ENCODE data around the gene APLF. TPM values are rescaled to one million over a fixed set of nuclear protein-coding genes. Genes with fewer than 3 reads are reported as not detected.
A peak's percentile ranks its signal among the peaks of the same experiment; 100 is the strongest.

The APLF gene
- total RNA-seq, 1 experiment from 2014 or later: 2.4 TPM

DNA sequence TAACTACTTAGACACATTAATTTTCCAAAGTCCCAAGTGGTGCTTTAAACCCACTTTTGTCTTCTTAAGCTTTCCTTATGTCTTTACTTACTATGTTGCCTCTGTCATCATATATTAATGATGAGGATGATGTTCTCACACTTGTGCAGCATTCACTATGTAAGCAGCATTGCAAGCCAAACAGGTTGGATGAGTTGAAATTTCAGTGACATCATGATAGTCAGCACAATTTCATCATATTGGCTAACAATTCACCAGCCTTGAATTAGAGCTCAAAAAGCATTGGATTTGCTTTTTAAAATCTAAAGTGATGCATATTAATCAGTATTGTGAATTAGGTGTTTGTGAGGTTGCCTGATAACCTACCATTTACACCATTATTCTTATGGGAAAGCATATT lies 7.7 kb downstream of the APLF start:
- Histone ChIP-seq H3K27ac (ENCODE audit: low read length) (no peak overlapping the region), H3K36me3 (ENCODE audit: low read depth, low read length) (no peaks in the 10 kb centered on the region), H3K4me1 (ENCODE audit: insufficient read depth, low read length) (peaks cover 2% of the 10 kb centered on the region), H2AFZ (ENCODE audit: low read length) (no peak overlapping the region), H3K4me2 (ENCODE audit: low read length) (no peak overlapping the region), H3K9me3 (ENCODE audit: low read length) (no peaks in the 10 kb centered on the region), H3K9ac (ENCODE audit: low read length) (no peak overlapping the region), H3K79me2 (ENCODE audit: low read length) (no peaks in the 10 kb centered on the region), H4K20me1 (ENCODE audit: low read length) (no peaks in the 10 kb centered on the region), H3K9me2 (replicated peaks; ENCODE audit: low read length) (no peaks in the 10 kb centered on the region), H3K27me3 (ENCODE audit: low read length) (no peaks in the 10 kb centered on the region), H3F3A (ENCODE audit: low read length, unreplicated experiment) (no peaks in the 10 kb centered on the region), H3K4me3 (ENCODE audit: low read length) (no peak overlapping the region)
- ChIA-PET CTCF (no interaction called here), POLR2A (ENCODE audit: unreplicated experiment) (no interaction called here)
- no TSS peak for BruUV-seq (replicated peaks)
- intact Hi-C loops (cut with micrococcal nuclease): no loop called here
- DNase-seq (peak; percentile 36), ATAC-seq (no peak)
- no peak for TF ChIP-seq EZH2phosphoT487 (IDR thresholded peaks at IDR 0.05; ENCODE audit: borderline replicate concordance, low read length)
- TF ChIP-seq EZH2 (IDR thresholded peaks at IDR 0.05; ENCODE audit: low read length, unreplicated experiment): no peak
- TF ChIP-seq, protein P1, sequence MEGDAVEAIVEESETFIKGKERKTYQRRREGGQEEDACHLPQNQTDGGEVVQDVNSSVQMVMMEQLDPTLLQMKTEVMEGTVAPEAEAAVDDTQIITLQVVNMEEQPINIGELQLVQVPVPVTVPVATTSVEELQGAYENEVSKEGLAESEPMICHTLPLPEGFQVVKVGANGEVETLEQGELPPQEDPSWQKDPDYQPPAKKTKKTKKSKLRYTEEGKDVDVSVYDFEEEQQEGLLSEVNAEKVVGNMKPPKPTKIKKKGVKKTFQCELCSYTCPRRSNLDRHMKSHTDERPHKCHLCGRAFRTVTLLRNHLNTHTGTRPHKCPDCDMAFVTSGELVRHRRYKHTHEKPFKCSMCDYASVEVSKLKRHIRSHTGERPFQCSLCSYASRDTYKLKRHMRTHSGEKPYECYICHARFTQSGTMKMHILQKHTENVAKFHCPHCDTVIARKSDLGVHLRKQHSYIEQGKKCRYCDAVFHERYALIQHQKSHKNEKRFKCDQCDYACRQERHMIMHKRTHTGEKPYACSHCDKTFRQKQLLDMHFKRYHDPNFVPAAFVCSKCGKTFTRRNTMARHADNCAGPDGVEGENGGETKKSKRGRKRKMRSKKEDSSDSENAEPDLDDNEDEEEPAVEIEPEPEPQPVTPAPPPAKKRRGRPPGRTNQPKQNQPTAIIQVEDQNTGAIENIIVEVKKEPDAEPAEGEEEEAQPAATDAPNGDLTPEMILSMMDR (conservative IDR thresholded peaks at IDR 0.05; ENCODE audit: low read depth, low read length): no peak

DNA sequence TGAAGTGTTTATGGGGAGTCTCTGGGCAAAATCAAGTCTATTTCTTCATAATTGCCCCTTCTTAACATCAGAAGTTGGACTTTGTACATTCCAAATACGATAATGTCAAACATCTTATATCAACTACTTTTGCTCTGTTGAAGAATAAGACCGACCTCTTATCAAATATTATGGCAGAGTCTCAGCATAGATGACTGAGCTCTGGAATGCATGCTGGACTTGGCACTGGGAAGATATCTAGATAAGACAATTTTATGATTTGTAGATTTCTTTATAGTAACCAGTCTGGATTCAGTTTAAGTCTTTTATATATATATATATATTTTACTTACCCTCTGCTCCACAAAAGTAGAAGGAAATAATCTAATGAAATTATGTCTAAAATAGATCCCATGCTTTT lies 8.2 kb downstream of the APLF start:
- H3K9ac ChIP-seq (ENCODE audit: low read length): no peak overlapping the region
- TF ChIP-seq, protein P1 (conservative IDR thresholded peaks at IDR 0.05; ENCODE audit: low read depth, low read length): no peak
- TF ChIP-seq EZH2 (IDR thresholded peaks at IDR 0.05; ENCODE audit: low read length, unreplicated experiment) (no peak), EZH2phosphoT487 (IDR thresholded peaks at IDR 0.05; ENCODE audit: borderline replicate concordance, low read length) (no peak)
- no peaks in the 10 kb centered on the region for H3K27me3 ChIP-seq (ENCODE audit: low read length)
- BruUV-seq (replicated peaks): no TSS peak
- intact Hi-C loops (cut with micrococcal nuclease): no loop called here
- no peaks in the 10 kb centered on the region for H3K9me2 ChIP-seq (replicated peaks; ENCODE audit: low read length)
- ATAC-seq (no peak), DNase-seq (no peak)
- H2AFZ ChIP-seq (ENCODE audit: low read length): no peak overlapping the region
- H4K20me1 ChIP-seq (ENCODE audit: low read length): no peaks in the 10 kb centered on the region
- no peaks in the 10 kb centered on the region for H3K9me3 ChIP-seq (ENCODE audit: low read length)
- no peaks in the 10 kb centered on the region for H3K79me2 ChIP-seq (ENCODE audit: low read length)
- ChIA-PET CTCF (no interaction called here), POLR2A (ENCODE audit: unreplicated experiment) (no interaction called here)
- no peak overlapping the region for H3K4me3 ChIP-seq (ENCODE audit: low read length)
- no peaks in the 10 kb centered on the region for H3K4me1 ChIP-seq (ENCODE audit: insufficient read depth, low read length)
- H3K27ac ChIP-seq (ENCODE audit: low read length): no peak overlapping the region
- no peaks in the 10 kb centered on the region for H3F3A ChIP-seq (ENCODE audit: low read length, unreplicated experiment)
- H3K36me3 ChIP-seq (ENCODE audit: low read depth, low read length): no peaks in the 10 kb centered on the region
- H3K4me2 ChIP-seq (ENCODE audit: low read length): no peak overlapping the region

DNA sequence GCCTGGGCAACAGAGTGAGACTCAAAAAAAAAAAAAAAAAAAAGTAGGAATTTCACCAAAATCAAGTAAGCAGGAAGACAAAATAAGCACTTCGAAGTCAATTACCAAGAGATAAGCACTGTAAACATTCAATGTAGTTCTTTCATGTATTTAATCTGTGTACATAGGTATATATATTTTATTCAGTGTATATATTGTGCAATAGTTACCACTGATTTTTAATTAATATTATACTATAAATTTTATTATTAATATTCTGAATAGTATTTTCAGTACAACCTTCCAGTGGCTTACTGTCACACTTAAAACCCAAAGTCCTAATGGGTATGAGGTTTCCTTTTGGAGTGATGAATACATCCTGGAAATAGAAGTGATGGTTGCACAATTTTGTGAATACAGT lies 9.1 kb downstream of the APLF start:
- CTCF ChIA-PET: no interaction called here
- POLR2A ChIA-PET (ENCODE audit: unreplicated experiment): no interaction called here

More for the DNA sequence above, 9.1 kb downstream of the APLF start:
- Histone ChIP-seq H3K36me3 (ENCODE audit: low read depth, low read length) (no peaks in the 10 kb centered on the region), H3K9ac (ENCODE audit: low read length) (no peak overlapping the region), H3K9me3 (ENCODE audit: low read length) (no peaks in the 10 kb centered on the region), H3F3A (ENCODE audit: low read length, unreplicated experiment) (no peaks in the 10 kb centered on the region), H3K27me3 (ENCODE audit: low read length) (no peaks in the 10 kb centered on the region), H3K4me2 (ENCODE audit: low read length) (no peak overlapping the region), H3K9me2 (replicated peaks; ENCODE audit: low read length) (no peaks in the 10 kb centered on the region), H3K79me2 (ENCODE audit: low read length) (no peaks in the 10 kb centered on the region), H2AFZ (ENCODE audit: low read length) (no peak overlapping the region), H4K20me1 (ENCODE audit: low read length) (no peaks in the 10 kb centered on the region), H3K4me3 (ENCODE audit: low read length) (no peak overlapping the region), H3K4me1 (ENCODE audit: insufficient read depth, low read length) (no peaks in the 10 kb centered on the region), H3K27ac (ENCODE audit: low read length) (no peak overlapping the region)
- intact Hi-C loops (cut with micrococcal nuclease): no loop called here
- TF ChIP-seq EZH2phosphoT487 (IDR thresholded peaks at IDR 0.05; ENCODE audit: borderline replicate concordance, low read length): no peak
- TF ChIP-seq, protein P1 (conservative IDR thresholded peaks at IDR 0.05; ENCODE audit: low read depth, low read length): no peak
- no peak for TF ChIP-seq EZH2 (IDR thresholded peaks at IDR 0.05; ENCODE audit: low read length, unreplicated experiment)
- no TSS peak for BruUV-seq (replicated peaks)
- ATAC-seq (no peak), DNase-seq (no peak)
